AML-193 (cell line): Measurements from ENCODE around the gene SLC9B1.
"Not testable (repeated sequence)": the region's sequence is repeated elsewhere in the genome, so short reads cannot be mapped to it uniquely, and the experiment has no call there.

ENCODE experiments used
- DNase-seq, 2 experiments: peaks; one replicate each; lab custom pipeline; 2025; lab: John Stamatoyannopoulos, UW

SLC9B1 gene

GRCh38 chr4:103011378-103012025 lies 8.0 kb downstream of the SLC9B1 start:
- DNase-seq: no peak

- no peak for DNase-seq
Measured at GRCh38 chr4:103010804-103011203, 8.7 kb downstream of the SLC9B1 start.

- peak; percentile 66 to 75 for DNase-seq
Measured at GRCh38 chr4:103008875-103009729, 10.4 kb downstream of the SLC9B1 start.

- DNase-seq: no peak
Measured at GRCh38 chr4:103002551-103002950, 17.0 kb downstream of the SLC9B1 start.

- no peak for DNase-seq
Measured at GRCh38 chr4:102994803-102995202, 24.7 kb downstream of the SLC9B1 start.

GRCh38 chr4:102993985-102994384 lies 25.5 kb downstream of the SLC9B1 start:
- not testable (repeated sequence) for DNase-seq

- no peak for DNase-seq
Measured at GRCh38 chr4:102988429-102989020, 31.0 kb downstream of the SLC9B1 start.

GRCh38 chr4:102981005-102981404 lies 38.5 kb downstream of the SLC9B1 start:
- DNase-seq: no peak

GRCh38 chr4:102961813-102962212 lies 57.7 kb downstream of the SLC9B1 start:
- DNase-seq: not testable (repeated sequence)

GRCh38 chr4:102959496-102959895 lies 60.0 kb downstream of the SLC9B1 start:
- DNase-seq: no peak

GRCh38 chr4:102945066-102945465 lies 74.4 kb downstream of the SLC9B1 start:
- no peak for DNase-seq

- not testable (repeated sequence) for DNase-seq
Measured at GRCh38 chr4:102938063-102938462, 81.4 kb downstream of the SLC9B1 start.

- no peak for DNase-seq
Measured at GRCh38 chr4:102935716-102936115, 83.8 kb downstream of the SLC9B1 start.

GRCh38 chr4:102919697-102920096 lies 99.8 kb downstream of the SLC9B1 start:
- DNase-seq: not testable (repeated sequence)

GRCh38 chr4:102918859-102919258 lies 100.6 kb downstream of the SLC9B1 start:
- no peak for DNase-seq

GRCh38 chr4:102901804-102902203 lies 117.7 kb downstream of the SLC9B1 start:
- no peak for DNase-seq

- not testable (repeated sequence) for DNase-seq
Measured at GRCh38 chr4:102897610-102898009, 121.9 kb downstream of the SLC9B1 start.

- DNase-seq: not testable (repeated sequence)
Measured at GRCh38 chr4:102896547-102896946, 123.0 kb downstream of the SLC9B1 start.

GRCh38 chr4:102889866-102890265 lies 129.6 kb downstream of the SLC9B1 start:
- DNase-seq: not testable (repeated sequence)

GRCh38 chr4:102888570-102888969 lies 130.9 kb downstream of the SLC9B1 start:
- DNase-seq: not testable (repeated sequence)

GRCh38 chr4:102883278-102883677 lies 136.2 kb downstream of the SLC9B1 start:
- no peak for DNase-seq

GRCh38 chr4:102881343-102881742 lies 138.2 kb downstream of the SLC9B1 start:
- no peak for DNase-seq

- DNase-seq: no peak
Measured at GRCh38 chr4:102878901-102879300, 140.6 kb downstream of the SLC9B1 start.
